COR-L47 (cell line): ENCODE measurements around the gene PTPRG.
"Not testable (repeated sequence)": the region's sequence is repeated elsewhere in the genome, so short reads cannot be mapped to it uniquely, and the experiment has no call there.

ENCODE experiments used
- DNase-seq: peaks from one replicate; lab custom pipeline; 2025; lab: John Stamatoyannopoulos, UW

PTPRG gene

DNA sequence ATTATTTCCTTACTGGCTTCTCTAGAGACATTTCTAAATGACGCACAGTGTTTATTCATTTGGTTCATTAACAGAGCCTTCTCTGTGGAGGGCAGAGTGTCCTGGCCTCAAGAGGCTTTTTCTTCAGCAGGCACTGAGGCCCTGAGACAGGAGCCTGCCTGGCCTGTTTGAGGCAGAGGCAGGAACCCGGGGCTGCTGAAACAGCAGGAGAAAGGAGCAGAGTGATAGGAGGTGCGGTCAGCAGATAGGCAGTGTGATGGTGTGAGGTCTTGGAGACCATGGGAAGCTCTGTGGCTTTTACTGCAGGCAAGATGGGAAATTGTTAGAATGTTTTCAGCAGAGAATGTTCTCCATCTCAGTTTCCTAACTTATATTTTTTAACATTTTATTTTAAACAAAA lies 453.7 kb downstream of the PTPRG start:
- DNase-seq = no peak

DNA sequence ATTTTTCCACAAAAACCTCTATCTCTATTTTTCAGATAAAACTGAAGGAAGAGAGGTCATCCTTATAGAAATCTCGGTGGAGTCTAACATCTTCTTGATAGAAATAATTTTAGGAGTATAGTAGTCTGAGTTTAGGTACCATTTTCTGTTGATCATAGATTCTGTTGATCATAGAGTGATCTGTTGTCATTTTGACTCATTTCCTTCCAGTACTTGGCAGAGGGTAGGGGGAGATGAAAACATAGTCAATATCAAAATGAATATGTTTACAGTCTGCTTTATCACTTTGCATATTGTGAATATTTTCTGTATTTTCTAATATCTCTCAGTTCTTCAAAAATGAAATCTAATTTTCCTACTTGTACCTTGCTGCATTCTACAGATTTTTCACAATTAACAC lies 458.5 kb downstream of the PTPRG start:
- DNase-seq = no peak

DNA sequence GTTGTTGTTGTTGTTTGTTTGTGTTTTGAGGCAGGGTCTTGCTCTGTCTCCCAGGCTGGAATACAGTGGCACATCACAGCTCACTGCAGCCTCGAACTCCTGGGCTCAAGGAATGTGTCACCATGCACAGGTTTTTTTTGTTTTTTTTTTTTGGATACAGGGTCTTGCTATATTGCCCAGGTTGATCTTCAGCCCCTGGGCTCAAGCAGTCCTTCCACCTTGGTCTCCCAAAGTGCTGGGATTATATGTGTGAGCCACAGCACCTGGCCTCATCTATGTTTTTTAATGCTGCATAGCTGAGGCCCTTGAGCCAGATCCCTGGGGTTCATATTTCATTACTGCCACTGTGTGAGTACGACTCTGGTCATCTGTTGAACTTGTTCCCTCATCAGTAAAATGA lies 459.3 kb downstream of the PTPRG start:
- DNase-seq = no peak

DNA sequence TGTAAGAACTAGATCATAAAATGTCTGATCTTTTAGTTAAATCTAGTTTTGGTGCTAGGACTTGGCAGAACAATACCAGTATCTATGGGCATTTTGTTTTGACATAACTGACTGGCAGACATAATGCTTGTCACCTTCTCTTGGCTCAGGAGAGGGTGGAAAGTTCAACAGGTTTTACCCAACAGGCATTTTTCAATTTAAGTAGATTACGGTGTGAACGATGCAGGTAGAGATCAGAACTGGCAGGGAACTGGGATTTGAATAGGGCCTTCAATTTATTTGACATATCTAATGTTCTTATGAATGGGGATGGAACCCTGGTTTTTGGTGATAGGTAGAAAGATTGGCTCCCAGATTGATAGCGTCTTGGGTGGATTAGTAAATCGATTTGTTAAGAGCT lies 460.9 kb downstream of the PTPRG start:
- no peak for DNase-seq

DNA sequence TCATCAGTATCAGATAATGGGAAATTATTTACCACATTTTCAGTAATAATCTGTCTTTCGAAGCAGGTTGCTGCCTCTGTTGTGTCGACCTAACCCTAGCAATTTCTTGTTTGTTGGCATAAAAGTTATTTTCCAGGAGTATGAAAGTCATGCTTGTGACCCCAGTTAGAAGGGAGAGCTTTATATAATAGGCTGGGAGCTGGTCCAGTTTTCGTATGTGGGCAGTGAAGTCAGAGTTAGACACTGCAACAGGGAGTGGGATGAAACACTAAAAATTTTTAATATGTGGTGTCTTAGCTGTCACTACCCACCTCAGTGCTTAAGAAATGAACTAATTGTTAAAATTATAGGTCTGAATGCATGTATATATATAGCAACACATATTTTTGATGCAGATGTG lies 463.5 kb downstream of the PTPRG start:
- no peak for DNase-seq

DNA sequence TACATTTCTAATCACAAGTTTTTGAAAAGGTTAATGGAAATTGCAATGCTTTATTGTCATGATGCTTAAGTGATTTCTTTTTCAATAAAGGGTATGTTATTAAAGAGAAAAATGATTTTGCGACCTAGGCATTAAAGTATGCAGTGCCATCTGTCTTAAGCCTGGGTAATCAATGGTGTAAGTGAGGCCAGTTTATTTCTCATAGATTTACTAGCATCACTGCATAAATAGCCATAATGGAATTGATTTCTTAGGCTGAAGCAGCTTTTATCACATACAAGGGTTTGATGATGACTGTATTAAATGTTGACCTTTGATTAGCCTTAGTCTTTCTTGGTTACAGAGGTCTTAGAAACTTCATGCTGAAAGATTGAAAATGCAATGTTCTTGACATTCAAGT lies 464.5 kb downstream of the PTPRG start:
- no peak for DNase-seq

DNA sequence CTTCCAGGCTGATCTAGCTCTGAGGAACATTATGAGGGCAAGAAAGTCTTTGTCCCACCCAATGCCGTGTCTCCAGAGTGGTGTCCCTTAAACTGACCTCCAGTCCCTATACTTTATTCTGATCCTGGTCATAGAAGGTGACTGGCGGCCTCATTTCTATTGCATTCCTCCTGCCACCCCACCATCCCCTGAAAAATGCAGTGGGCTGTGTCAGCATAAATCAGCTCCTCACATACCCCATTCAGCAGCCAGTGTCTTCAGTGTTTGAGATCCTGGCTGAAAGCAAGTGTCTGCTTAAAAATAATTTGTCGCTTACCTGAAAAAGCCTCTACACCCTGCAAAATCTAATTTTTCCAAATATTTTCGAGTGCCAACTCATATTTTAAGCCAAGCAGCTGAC lies 465.9 kb downstream of the PTPRG start:
- no peak for DNase-seq

DNA sequence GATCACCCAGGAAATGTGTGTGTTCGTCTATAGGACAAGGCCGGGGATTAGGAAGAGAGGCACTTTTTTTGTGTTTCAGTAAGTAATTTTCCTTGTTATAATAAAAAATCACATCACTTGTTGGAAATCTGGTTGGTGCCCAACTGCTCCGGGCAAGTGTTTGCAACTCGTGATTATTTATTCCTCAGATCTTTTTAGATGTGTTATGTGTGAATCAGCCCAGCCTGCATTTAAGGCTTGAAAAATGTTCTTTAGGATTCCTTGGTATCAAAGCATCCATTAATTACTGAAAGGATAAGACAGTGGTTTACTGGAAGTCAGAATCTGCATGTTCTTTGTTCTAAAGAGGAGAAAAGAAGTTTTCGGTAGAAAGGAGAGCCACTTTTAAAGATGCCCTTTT lies 466.4 kb downstream of the PTPRG start:
- DNase-seq = no peak

DNA sequence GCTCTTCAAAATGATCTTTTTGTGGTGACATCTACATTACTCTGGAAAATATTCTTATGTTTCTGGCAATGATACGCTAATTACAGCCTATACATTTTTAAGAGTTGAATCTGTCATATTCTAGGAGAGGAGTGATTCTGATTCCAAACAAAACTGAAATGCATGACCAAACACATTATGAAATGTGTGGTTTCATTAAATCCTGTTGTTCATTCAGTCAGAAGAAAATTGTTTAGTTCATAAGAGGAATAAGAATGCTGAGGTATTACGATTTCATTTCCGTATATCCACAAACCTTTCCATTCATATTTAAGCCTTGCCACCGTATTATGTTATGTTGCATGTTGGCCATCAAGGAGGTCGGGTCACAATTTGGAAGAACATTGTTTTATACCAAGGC lies 466.9 kb downstream of the PTPRG start:
- DNase-seq = no peak

DNA sequence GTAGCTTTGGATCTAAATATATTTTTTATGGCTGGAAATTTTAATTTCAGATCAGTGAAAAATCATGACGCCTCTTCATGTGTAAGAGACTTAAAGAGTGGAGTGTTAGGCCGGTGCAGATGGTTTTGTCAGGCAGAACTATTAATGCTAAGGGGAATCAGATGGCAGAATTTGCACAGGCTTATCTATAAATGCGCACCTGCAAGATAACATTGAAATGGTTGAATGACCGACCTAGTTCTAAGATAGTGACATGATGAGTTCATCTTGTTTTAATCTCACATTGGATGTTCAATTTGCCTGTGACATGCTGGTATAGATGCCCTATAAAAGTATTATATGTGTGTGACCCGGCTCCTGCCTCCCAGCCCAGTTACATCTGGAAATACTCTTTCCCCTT lies 471.4 kb downstream of the PTPRG start:
- DNase-seq = no peak

DNA sequence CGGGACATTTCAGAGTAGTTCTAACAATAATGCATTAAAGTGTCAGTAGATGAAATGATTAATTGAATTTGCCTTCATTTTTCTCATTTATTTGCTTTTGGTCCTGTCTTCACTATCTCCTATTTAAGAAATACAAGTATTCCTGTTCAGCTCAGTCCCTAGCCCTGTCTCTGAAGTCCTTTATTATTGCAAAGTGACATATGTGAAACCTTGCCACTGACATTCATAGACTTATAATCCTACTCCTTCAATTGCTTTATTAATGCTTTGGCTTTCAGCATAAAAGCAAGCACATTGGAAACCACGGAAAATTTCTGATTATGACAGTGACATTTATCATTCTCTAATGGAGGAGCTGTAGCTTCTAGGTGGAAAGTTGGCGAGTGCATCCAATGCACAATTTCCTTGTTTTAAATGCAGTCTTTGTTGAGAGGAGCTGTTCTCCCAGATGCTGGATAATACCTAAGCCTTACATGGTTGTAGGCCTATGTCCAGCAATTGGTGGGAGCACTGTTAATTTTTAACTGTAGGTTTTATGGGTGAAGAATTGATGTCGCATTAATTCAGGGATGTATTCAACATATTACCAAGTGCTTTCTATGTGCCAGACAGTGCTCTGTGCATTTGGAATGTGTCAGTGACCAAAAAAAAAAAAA lies 474.2 kb downstream of the PTPRG start:
- DNase-seq = no peak

DNA sequence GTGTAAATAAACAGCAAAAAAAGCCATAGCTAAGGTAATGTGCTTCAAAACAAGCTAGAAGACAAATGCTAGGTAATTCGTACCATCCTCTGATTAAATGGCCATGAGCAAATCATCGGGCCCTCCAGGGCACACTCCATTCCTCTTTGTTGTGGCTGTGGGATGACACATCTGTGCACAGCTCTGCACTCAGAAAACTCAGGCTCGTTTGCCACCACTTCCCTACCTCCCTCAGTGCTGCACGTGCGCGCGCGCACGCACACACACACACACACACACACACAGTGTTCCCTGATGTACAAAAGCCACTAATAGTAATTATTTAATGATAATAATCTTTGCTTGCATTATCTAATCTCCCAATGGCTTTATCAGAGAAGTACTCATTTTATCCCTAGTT lies 475.4 kb downstream of the PTPRG start:
- DNase-seq = no peak

DNA sequence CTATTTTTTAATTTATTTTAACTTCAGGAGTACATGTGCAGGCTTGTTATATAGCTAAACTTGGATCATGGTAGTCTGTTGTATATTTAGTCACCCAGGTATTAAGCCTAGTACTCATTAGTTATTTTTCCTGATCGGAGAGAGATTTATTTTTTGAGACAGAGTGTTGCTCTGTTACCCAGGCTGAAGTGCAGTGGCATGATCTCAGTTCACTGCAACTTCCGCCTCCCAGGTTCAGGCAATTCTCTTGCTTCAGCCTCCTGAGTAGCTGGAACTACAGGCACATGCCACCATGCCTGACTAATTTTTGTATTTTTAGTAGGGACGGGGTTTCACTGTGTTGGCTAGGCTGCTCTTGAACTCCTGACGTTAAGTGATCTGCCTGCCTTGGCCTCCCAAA lies 477.4 kb downstream of the PTPRG start:
- not testable (repeated sequence) for DNase-seq

DNA sequence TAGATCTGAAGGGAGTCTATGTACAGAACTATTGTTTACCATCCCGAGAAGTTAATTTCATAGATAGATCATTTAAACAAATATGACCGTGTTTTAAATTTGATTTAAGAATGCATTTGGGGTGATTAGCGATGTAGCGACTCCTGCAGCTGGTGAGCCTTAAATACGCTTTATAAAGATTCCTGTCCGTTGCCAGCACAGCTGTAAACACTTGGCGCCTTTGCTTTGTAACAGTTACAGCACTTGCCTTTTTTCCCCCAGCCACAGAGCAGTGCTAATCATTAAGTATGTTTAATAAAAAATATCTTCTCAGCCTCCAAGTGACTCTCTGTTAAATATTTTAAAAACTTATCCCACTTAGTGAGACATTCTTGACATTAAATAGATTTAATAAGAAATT lies 478.2 kb downstream of the PTPRG start:
- no peak for DNase-seq

DNA sequence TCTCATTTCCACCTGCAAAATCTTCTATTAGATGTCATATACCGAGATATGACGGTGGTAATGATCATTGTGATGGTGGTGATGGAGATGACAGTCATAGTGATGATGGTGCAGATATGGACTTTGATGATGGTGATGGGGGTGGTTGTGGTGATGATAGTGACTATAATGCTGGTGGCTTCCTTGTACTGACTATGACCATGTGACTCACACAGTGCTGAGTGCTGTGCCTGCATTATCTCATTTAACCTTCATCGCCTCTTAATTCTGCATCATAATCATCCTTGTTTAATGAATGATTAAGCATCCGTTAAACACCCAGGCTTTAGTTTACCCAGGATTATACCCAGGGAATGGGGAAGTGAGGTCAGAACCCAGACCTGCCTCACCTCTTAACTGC lies 480.3 kb downstream of the PTPRG start:
- DNase-seq = no peak

DNA sequence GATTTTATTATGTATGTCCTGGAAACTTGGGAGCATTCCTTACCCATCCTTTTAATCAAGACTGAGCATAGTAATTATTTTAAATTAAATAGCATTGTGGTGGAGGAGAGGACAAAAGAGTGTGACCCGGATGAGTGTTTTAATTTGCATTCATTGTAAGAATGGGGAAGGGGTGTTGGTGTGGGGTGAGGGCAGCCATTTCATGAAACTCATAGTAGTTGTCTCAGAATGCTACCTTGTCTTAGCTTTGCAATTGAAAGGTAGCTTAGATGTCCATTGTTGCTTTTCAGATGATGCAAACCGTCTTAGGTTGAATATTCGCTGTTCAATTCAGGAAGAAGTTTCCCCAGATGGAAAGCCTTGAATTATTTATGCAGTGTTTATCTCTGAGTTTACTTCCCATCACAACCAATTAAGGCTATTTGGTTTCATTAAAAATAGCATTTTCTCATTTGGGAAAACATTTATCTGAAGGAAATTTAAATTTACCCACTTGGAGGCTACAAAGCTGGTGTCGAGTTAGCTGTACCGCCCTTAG lies 483.6 kb downstream of the PTPRG start:
- no peak for DNase-seq

DNA sequence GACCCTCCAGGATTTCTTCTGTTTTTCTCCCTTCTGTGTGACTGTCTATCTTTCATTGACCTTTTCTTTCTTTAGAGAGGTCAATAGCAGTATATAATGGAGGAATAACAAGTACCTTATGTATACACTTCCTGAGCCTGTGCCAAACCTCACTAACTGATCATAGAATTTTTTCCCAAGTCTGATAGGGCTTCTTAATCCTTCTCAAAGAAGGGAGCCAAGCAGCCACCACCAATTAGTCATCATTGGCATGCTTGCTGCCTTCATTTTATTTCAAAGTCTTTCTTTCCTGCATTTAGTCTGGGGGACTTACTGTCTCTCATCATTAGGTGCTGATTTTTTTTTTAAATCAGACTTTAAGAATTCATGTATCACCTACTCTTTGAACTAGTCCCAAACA lies 485.0 kb downstream of the PTPRG start:
- DNase-seq = no peak

DNA sequence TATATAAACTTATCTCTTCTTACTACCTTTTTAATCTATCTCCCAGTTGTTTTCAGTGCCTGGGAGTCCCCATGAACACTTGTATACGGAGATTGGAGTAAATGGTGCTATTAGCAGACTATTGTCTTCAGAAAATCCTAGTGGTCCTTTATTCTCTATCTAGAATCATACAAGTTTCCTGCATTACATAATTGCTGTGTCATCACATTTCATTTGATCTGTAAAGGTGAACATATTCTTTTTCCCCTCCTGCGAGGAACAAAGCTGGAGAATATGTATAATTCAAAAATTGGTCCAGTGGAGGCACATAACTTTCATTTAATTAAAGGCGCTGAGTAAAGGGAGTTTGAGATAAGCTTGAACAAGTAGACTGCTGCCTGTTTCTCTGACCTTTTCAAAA lies 487.2 kb downstream of the PTPRG start:
- no peak for DNase-seq

DNA sequence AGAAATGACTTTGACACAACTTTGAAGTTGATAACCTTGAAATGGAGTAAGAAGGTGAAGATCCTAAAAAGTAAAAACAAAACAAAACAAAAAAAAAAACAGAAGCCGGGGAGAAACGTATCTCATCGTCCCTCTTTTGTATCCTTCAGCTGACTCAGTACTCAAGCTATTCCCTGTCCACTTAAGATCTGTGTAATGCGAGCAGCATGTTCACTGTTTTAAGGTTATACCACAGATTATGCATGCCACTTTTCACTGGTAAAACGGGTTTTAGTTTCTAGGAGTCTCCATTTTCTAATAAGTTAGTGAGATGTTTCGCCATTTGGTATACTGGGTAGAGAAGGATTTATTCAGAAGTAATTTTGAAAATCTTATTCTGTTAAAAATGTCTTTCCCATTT lies 487.7 kb downstream of the PTPRG start:
- DNase-seq = no peak

DNA sequence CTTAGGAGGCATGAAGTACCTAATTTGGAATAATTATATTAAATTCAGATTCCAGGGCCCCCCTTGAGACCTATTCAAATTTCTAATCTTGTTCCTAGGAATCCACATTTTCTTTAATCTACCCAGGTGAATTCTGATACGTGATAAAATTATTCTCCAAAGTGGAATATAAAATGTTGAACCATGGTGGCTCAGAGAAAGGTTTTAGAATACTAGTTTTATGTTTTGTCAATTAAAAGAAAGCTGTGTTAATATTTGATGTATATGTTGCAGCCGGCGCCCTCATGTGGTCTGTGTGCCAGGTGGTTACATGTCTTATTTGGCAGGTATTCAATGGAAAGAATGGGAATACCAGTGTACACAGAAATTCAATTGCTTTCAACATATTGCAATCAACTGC lies 490.1 kb downstream of the PTPRG start:
- DNase-seq = peak; percentile 47

DNA sequence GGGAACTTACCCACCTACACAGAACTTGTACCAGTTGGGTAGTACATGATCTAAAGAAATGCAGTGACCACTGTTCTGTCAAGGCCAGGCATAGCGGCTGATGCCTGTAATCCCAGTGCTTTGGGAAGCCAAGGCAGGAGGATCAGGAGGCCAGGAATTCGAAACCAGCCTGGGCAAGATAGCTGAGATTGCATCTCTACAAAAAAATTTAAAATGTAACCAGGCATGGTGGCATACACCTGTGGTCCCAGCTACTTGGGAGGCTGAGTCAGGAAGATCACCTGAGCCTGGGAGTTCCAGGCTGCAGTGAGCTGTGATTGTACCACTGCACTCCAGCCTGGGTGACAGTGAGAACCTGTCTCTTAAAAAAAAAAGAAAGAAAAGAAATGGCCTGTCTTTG lies 491.0 kb downstream of the PTPRG start:
- no peak for DNase-seq

DNA sequence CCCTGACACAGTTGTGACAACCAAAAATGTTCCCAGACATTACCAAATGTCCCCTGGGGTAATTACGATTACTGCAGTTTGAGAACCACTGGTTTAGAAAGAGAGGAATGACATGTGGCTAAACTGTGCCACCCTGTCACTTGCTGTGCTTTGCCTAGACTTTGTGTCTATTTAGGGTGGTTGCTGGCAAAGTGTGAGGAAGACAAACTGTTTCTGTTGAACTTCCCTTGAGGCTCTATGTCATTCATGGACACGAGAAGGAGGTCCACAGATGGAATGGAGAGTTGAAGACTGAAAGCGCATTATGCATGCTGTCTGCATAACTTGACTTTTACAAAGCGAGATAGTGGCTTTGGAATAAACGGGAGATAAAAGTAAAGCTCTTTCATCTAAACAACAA lies 495.3 kb downstream of the PTPRG start:
- DNase-seq = no peak

DNA sequence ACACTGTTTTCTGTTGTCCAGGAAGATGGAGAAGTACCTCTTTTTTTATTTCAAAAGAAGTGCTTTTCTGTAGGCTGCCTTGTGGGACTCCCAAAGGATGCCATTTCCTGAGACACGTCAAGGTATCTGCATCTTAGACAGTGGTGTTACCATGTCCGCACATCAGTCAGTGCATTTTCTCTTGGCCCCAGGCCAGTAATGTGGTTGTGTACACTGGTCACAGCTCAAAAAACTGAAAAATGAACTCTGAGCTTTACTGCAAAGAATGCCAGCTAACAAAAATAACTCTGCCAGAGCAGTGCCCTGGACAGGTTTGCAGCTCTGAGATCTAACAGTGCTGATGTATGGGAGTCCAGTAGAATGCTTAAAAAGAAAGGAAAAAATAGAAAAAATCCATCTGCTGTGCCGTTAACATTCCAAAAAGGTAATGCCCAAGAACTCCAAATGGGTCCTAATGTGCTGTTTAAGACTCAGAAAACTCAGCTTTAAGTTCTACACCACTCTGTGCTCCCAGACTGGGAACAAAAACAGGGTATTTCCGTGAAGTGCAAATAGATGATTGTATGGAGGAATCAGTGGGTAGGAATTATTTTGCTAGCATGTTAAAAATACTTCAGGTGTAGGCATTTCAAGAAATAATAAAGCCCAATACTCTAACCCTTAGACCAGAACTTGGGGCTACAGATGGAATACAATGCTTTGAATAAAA lies 496.1 kb downstream of the PTPRG start:
- no peak for DNase-seq
